HuH-7.5 (cell line): ENCODE measurements around the gene ASTN2.

Experiments
- DNase-seq: peaks from one replicate; pipeline ENCODE4 v3.0.0; 2011; ENCODE audit warnings: low spot score

ASTN2 gene

GRCh38 chr9:116453785-116454184 is 961.1 kb downstream of the ASTN2 start:
- no peak for DNase-seq

GRCh38 chr9:116452634-116453033 is 962.2 kb downstream of the ASTN2 start:
- no peak for DNase-seq

GRCh38 chr9:116452227-116452626 is 962.6 kb downstream of the ASTN2 start:
- DNase-seq, result no peak

- no peak for DNase-seq
Measured at GRCh38 chr9:116451500-116452115, 963.2 kb downstream of the ASTN2 start.

- DNase-seq, result no peak
Measured at GRCh38 chr9:116450378-116451139, 964.3 kb downstream of the ASTN2 start.

- DNase-seq, result no peak
Measured at GRCh38 chr9:116449949-116450348, 964.9 kb downstream of the ASTN2 start.

- no peak for DNase-seq
Measured at GRCh38 chr9:116448431-116448830, 966.4 kb downstream of the ASTN2 start.

GRCh38 chr9:116447934-116448333 is 966.9 kb downstream of the ASTN2 start:
- DNase-seq, result no peak

- DNase-seq, result no peak
Measured at GRCh38 chr9:116442528-116442927, 972.3 kb downstream of the ASTN2 start.

GRCh38 chr9:116437411-116438370 is 977.2 kb downstream of the ASTN2 start:
- DNase-seq, result no peak

- DNase-seq, result no peak
Measured at GRCh38 chr9:116436121-116436520, 978.7 kb downstream of the ASTN2 start.

GRCh38 chr9:116435706-116436105 is 979.2 kb downstream of the ASTN2 start:
- no peak for DNase-seq

- DNase-seq, result no peak
Measured at GRCh38 chr9:116434314-116434713, 980.5 kb downstream of the ASTN2 start.

GRCh38 chr9:116432051-116432450 is 982.8 kb downstream of the ASTN2 start:
- no peak for DNase-seq

GRCh38 chr9:116430849-116431248 is 984.0 kb downstream of the ASTN2 start:
- DNase-seq, result no peak

- no peak for DNase-seq
Measured at GRCh38 chr9:116425244-116425643, 989.6 kb downstream of the ASTN2 start.

GRCh38 chr9:116423149-116423548 is 991.7 kb downstream of the ASTN2 start:
- no peak for DNase-seq

GRCh38 chr9:116422119-116422979 is 992.5 kb downstream of the ASTN2 start:
- no peak for DNase-seq

- no peak for DNase-seq
Measured at GRCh38 chr9:116420993-116421538, 993.8 kb downstream of the ASTN2 start.

- no peak for DNase-seq
Measured at GRCh38 chr9:116419181-116419580, 995.7 kb downstream of the ASTN2 start.

- no peak for DNase-seq
Measured at GRCh38 chr9:116417464-116417863, 997.4 kb downstream of the ASTN2 start.
